Ectodermal cell (in vitro differentiated cells): ENCODE measurements around the gene SMIM13.

Experiments
- H3K27ac ChIP-seq: 2 replicates; pipeline ENCODE4 v1.7.0; 2013; ENCODE audit warnings: mild to moderate bottlenecking, low read depth, low read length; ENCODE audit not compliant: insufficient read depth, poor library complexity, severe bottlenecking
- H3K27me3 ChIP-seq: 2 replicates; pipeline ENCODE4 v1.7.0; 2013; ENCODE audit warnings: mild to moderate bottlenecking, low read length; ENCODE audit not compliant: insufficient read depth, control insufficient read depth, poor library complexity, severe bottlenecking
- H3K36me3 ChIP-seq: one replicate; pipeline ENCODE4 v1.7.0; 2013; ENCODE audit warnings: low read length; ENCODE audit not compliant: control insufficient read depth, insufficient read depth
- H3K4me1 ChIP-seq: one replicate; pipeline ENCODE4 v1.7.0; 2013; ENCODE audit warnings: low read length; ENCODE audit not compliant: control insufficient read depth, insufficient read depth
- H3K4me3 ChIP-seq: 2 replicates; pipeline ENCODE4 v1.7.0; 2013; ENCODE audit warnings: low read depth, low read length, control low read depth; ENCODE audit not compliant: insufficient read depth
- H3K9me3 ChIP-seq: 2 replicates; pipeline ENCODE4 v1.7.0; 2013; ENCODE audit warnings: mild to moderate bottlenecking, low read length, moderate library complexity; ENCODE audit not compliant: control insufficient read depth
- WGBS, 2 experiments: methylation state at CpG; one replicate each; pipeline ENCODE4 v1.1.7; 2013; ENCODE audit warnings: missing lambda C conversion rate in 2 of 2; 5-methylcytosine and 5-hydroxymethylcytosine counted together

The SMIM13 gene

DNA sequence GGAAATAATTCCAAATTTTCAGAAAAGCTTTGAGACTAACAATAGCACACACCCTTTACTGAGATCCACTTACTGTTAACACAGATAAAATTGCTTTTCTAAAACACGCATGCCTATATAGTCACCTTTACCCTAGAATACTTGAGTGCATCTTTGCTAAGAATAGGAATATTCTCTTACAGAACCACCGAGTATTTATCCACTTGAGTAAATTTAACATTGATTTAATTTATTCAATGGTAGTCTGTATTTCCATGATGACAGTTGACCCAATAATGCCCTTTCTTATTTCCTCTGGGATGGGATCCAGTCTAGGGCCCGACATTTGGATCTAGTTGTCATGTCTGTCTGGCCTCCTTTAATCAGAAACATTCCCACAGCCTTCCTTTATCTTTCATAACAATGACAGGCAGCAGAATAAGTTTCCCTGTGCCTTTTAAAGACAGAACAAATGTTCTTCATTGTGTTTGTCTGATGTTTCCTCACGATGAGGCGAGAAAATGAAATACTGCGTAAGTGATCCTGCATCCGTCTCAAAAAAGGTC lies 74.5 kb downstream of the SMIM13 start:
- 94 to 96% methylated on average over 6 of the region's 7 CpGs for WGBS, 2 experiments

DNA sequence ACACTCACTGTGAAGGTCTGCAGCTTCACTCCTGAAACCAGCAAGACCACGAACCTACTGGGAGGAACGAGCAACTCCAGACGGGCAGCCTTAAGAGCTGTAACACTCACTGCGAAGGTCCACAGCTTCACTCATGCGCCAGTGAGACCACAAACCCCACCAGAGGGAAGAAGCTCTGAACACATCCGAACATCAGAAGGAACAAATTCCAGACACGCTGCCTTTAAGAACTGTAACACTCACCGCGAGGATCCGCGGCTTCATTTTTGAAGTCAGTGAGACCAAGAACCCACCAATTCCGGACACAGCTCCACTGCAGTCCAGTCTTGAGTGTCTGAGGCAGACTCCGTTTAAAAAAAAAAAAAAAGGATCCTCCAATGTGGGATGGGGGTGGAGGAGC lies 78.3 kb downstream of the SMIM13 start:
- Histone ChIP-seq H3K27me3 (no peaks in the 10 kb centered on the region), H3K36me3 (no peaks in the 10 kb centered on the region), H3K4me3 (no peak overlapping the region), H3K27ac (no peak overlapping the region), H3K9me3 (no peaks in the 10 kb centered on the region), H3K4me1 (no peaks in the 10 kb centered on the region)
- WGBS, 2 experiments, result 95% methylated on average over 13 of the region's 13 CpGs

More for the DNA sequence above, 74.5 kb downstream of the SMIM13 start:
- Histone ChIP-seq H3K4me3 (no peak overlapping the region), H3K27me3 (no peaks in the 10 kb centered on the region), H3K27ac (no peak overlapping the region), H3K4me1 (no peaks in the 10 kb centered on the region), H3K36me3 (no peaks in the 10 kb centered on the region), H3K9me3 (no peaks in the 10 kb centered on the region)

DNA sequence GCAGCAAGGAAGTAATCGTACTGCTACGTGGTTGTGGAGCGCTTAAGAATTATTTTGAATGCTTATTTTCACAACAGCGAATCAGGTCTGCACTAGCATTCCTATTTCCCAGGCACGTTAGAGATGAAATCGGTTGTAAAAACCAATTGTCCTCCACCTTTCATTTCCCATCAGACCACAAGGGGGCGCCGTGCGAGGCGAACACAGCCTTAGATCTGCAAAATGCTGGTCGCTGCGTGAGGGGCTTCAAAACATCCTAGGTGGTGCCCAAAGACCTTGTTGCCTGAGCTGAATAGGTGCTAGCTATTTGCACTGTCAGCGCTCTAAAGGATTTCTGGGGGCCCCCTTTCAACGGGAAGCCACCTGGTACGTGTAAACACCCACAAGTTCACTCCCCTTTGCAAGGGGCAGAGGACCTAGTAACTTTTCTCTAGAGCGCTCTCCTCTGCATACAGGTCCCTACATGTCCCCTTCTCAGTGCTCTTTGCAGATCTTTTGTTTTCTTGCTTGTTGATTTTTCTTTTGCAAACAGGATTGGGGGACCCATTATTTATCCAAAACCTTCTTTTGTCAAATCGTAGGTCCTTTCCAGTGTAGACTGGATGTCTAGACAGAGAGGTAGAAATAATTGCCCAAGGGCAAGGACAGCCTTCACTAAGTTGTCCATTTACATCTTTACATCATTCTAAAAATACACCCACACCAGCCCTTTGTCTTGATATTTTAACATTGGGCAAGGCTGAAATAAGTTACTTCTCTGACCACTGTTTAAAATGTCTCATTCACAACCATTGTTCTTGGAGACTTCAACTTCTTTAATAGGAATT lies 79.1 kb downstream of the SMIM13 start:
- Histone ChIP-seq H3K27ac (no peak overlapping the region), H3K27me3 (no peaks in the 10 kb centered on the region), H3K9me3 (no peaks in the 10 kb centered on the region), H3K4me1 (no peaks in the 10 kb centered on the region), H3K36me3 (no peaks in the 10 kb centered on the region), H3K4me3 (no peak overlapping the region)
- 34 to 39% methylated on average over 17 of the region's 17 CpGs for WGBS, 2 experiments

DNA sequence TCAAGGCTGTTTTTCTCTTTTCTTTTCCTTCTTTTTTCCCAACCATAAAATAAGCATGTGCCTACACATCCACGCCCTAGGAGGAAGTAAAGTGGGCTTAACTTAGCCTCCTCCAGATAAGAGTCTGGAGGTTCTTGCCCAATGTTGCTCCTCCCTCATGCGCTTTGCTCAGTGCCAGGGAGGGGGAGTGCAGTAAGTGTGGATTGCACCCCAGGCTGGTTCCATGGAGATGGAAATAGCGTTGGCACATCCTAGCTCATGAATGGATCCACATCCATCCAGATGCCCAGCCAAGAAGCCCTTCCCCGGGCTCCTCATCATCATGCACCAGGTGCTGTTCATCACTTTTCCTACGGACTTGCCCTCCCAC lies 80.6 kb downstream of the SMIM13 start:
- Histone ChIP-seq H3K9me3 (no peaks in the 10 kb centered on the region), H3K4me1 (no peaks in the 10 kb centered on the region), H3K27me3 (no peaks in the 10 kb centered on the region), H3K4me3 (no peak overlapping the region), H3K27ac (no peak overlapping the region), H3K36me3 (no peaks in the 10 kb centered on the region)
- 94 to 95% methylated on average over 5 of the region's 5 CpGs for WGBS, 2 experiments

DNA sequence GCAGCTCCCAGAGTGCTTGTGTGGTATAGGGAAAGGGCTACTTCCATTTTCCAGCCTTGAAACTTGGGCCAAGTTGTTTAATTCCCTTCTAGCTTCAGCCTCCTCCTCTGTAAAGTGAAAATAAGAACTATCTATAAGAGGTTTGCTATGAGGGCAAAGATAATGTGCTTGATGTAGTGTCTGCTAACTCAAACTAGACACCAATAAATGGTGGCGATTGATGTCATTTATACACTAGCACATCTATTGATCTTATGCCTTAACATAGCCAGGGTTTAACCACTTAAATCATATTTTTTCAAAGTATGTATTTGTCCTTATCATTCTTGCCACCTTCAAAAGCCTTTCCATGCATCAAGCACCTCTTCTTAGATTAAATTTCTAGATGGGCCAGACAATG lies 83.6 kb downstream of the SMIM13 start:
- no peaks in the 10 kb centered on the region for H3K36me3 ChIP-seq
- no peak overlapping the region for H3K4me3 ChIP-seq
- peaks cover 3% of the 10 kb centered on the region for H3K9me3 ChIP-seq
- no peak overlapping the region for H3K27ac ChIP-seq
- no peaks in the 10 kb centered on the region for H3K4me1 ChIP-seq
- 90 to 92% methylated on average over 1 of the region's 1 CpG for WGBS, 2 experiments
- H3K27me3 ChIP-seq, result no peaks in the 10 kb centered on the region

DNA sequence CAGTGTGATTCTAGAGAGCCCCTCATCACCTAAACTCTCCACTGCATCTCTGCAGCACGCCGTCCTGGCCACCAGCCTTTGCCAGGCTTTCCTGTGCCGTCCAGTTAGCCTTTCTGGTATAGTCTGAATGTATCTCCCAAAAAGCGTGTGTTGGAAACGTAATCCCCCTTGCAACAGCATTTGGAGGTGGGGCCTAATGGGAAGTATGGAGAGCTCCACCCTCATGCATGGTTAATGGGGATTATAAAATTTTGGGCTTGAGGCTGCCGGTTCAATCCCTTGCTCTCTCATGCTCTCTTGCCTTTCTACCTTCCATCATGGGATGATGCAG lies 85.4 kb downstream of the SMIM13 start:
- no peak overlapping the region for H3K4me3 ChIP-seq
- H3K36me3 ChIP-seq, result no peaks in the 10 kb centered on the region
- H3K4me1 ChIP-seq, result no peaks in the 10 kb centered on the region
- no peaks in the 10 kb centered on the region for H3K27me3 ChIP-seq
- H3K9me3 ChIP-seq, result peaks cover 3% of the 10 kb centered on the region
- WGBS, 2 experiments, result 79% methylated on average over 6 of the region's 6 CpGs
- H3K27ac ChIP-seq, result no peak overlapping the region

DNA sequence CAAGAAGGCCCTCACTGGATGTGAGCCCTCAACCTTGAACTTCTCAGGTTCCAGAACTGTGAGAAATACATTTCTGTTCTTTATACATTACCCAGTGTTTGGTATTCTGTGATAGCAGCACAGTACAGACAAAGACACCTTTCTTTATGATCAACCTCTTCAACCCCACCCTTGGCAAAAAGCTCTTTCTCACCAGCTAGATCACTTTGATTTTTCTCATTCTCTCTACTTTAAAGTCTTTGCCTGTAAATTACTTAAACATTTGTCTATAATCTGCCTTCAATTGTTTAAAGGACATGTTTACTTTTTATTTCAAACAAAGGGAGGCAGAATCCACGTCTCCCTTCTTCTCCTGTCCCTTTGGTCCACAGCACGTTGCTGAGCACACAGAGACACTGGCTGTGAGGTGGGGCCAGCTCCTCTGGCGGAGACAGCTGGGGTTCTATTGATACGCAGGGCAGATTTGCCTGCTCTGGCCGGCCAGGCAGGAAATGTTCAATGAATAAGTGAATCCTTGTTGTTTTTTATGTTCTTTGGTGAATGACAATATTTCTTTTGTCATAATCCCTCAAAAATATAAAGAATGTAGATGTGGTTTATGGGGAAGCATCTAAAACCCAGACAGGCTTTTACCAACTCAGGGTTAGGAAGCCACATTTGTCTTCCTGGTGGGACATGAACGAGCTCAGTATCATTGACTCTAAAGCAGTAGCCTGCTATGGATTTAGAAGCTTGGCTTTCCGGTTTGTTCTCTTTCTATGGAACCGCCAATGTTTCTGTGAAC lies 86.0 kb downstream of the SMIM13 start:
- H3K27me3 ChIP-seq, result no peaks in the 10 kb centered on the region
- H3K9me3 ChIP-seq, result peaks cover 3% of the 10 kb centered on the region
- no peaks in the 10 kb centered on the region for H3K36me3 ChIP-seq
- no peak overlapping the region for H3K4me3 ChIP-seq
- no peaks in the 10 kb centered on the region for H3K4me1 ChIP-seq
- 38 to 44% methylated on average over 8 of the region's 8 CpGs for WGBS, 2 experiments
- H3K27ac ChIP-seq, result no peak overlapping the region

DNA sequence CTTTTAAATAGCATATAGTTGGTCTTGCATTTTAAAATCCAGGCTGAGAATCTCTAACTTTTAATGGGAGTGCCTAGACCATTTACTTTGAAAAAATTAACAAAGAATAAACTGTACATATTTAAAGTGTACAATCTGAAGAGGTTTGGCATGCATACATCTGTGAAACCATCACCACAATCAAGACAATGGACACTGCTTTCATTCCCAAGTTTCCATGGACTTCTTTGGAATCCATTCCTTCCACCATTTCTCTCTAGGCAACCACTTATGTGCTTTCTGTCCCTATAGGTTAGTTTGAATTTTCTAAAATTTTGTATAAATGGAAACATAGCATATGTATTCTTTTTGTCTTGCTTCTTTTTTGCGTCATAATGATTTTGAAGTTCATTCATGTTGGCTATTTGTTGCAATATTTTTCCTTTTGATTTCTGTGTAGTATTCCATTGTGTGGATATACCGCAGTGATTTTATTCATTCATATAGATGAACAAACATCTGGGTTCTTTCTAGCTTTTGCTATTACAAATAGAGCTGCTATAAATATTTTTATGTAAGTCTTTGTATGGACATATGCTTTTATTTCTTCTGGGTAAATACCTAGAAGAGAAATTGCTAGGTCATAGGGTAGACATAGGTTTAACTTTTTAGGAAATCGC lies 88.0 kb downstream of the SMIM13 start:
- no peaks in the 10 kb centered on the region for H3K4me1 ChIP-seq
- no peak overlapping the region for H3K27ac ChIP-seq
- peaks cover 3% of the 10 kb centered on the region for H3K9me3 ChIP-seq
- H3K27me3 ChIP-seq, result no peaks in the 10 kb centered on the region
- H3K4me3 ChIP-seq, result no peak overlapping the region
- 83 to 100% methylated on average over 1 to 2 of the region's 3 CpGs for WGBS, 2 experiments
- no peaks in the 10 kb centered on the region for H3K36me3 ChIP-seq

DNA sequence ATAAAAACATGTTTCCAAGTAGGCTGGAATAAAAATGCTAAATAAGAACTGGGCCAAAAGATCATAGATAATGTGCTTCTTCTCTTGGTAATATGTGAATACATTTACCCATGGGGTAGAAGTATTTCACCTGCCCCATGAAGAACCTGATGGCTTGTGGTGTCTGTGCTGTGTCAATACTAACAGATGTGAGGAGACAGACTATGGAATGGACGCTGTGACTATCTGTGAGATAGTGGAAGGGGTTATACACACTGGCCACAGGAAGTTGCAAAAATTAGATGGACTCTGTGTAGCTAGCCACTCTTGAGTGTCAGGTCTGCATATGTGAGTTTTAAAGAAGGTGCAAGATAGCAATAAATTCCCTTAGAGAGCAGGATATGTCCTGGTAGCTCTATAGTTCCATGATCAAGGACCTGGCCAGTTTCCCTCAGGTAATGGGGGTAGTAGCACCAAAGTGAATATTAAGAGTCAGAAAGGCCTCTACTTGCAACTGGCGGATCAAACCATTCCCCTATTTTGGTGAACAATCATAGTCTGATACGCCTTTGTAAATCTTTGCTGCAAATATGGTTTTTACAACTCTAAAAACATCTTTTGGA lies 90.2 kb downstream of the SMIM13 start:
- peaks cover 5% of the 10 kb centered on the region for H3K36me3 ChIP-seq
- no peaks in the 10 kb centered on the region for H3K27me3 ChIP-seq
- H3K9me3 ChIP-seq, result peaks cover 3% of the 10 kb centered on the region
- H3K4me1 ChIP-seq, result no peaks in the 10 kb centered on the region
- 89 to 93% methylated on average over 3 of the region's 3 CpGs for WGBS, 2 experiments
- no peak overlapping the region for H3K27ac ChIP-seq
- no peak overlapping the region for H3K4me3 ChIP-seq
